ENCODE measurements around the gene PCDH15.
"Not testable (repeated sequence)": the region's sequence is repeated elsewhere in the genome, so short reads cannot be mapped to it uniquely, and the experiment has no call there.

The PCDH15 gene

GRCh38 chr10:53955091-53955490 is 845.9 kb downstream of the PCDH15 start:
- DNase-seq: no peak

- DNase-seq: no peak
These were observed 848.1 kb downstream of the PCDH15 start for GRCh38 chr10:53952698-53953630.

- DNase-seq: no peak
These were observed 861.4 kb downstream of the PCDH15 start for GRCh38 chr10:53939654-53940053.

- DNase-seq: no peak
These were observed 870.4 kb downstream of the PCDH15 start for GRCh38 chr10:53930648-53931047.

- DNase-seq: not testable (repeated sequence)
These were observed 876.9 kb downstream of the PCDH15 start for GRCh38 chr10:53924051-53924700.

- DNase-seq: no peak
These were observed 882.3 kb downstream of the PCDH15 start for GRCh38 chr10:53918755-53919154.

GRCh38 chr10:53909791-53910190 is 891.2 kb downstream of the PCDH15 start:
- no peak for DNase-seq

GRCh38 chr10:53904506-53905241 is 896.4 kb downstream of the PCDH15 start:
- no peak for DNase-seq

GRCh38 chr10:53903756-53904155 is 897.3 kb downstream of the PCDH15 start:
- no peak for DNase-seq

GRCh38 chr10:53899463-53900160 is 901.4 kb downstream of the PCDH15 start:
- no peak for DNase-seq

- DNase-seq: no peak
These were observed 902.5 kb downstream of the PCDH15 start for GRCh38 chr10:53898532-53898931.

GRCh38 chr10:53894145-53894544 is 906.9 kb downstream of the PCDH15 start:
- DNase-seq: no peak

GRCh38 chr10:53893061-53893460 is 908.0 kb downstream of the PCDH15 start:
- no peak for DNase-seq

- no peak for DNase-seq
These were observed 914.4 kb downstream of the PCDH15 start for GRCh38 chr10:53886325-53887300.

- DNase-seq: no peak
These were observed 936.2 kb downstream of the PCDH15 start for GRCh38 chr10:53864846-53865245.

- no peak for DNase-seq
These were observed 948.4 kb downstream of the PCDH15 start for GRCh38 chr10:53852450-53853175.

GRCh38 chr10:53846809-53847208 is 954.2 kb downstream of the PCDH15 start:
- no peak for DNase-seq

GRCh38 chr10:53843736-53844362 is 957.2 kb downstream of the PCDH15 start:
- DNase-seq: no peak

- DNase-seq: no peak
These were observed 959.4 kb downstream of the PCDH15 start for GRCh38 chr10:53841483-53842145.

GRCh38 chr10:53840653-53841052 is 960.4 kb downstream of the PCDH15 start:
- DNase-seq: no peak

Measured in NCI-H524 (cell line).